Astrocyte (in vitro differentiated cells and primary cell): ENCODE measurements around the gene WFS1.

Source experiments
- EZH2 ChIP-seq: IDR thresholded peaks from 2 replicates; pipeline ENCODE4 v1.6.1; 2012; ENCODE audit warnings: mild to moderate bottlenecking, low read length, inconsistent platforms; ENCODE audit not compliant: insufficient read depth
- TF ChIP-seq, protein P1 (sequence below): IDR thresholded peaks from 2 replicates; pipeline ENCODE4 v1.5.1; 2011; ENCODE audit warnings: low read depth, mild to moderate bottlenecking, inconsistent platforms, low read length, moderate library complexity; ENCODE audit not compliant: insufficient read depth

DNA sequence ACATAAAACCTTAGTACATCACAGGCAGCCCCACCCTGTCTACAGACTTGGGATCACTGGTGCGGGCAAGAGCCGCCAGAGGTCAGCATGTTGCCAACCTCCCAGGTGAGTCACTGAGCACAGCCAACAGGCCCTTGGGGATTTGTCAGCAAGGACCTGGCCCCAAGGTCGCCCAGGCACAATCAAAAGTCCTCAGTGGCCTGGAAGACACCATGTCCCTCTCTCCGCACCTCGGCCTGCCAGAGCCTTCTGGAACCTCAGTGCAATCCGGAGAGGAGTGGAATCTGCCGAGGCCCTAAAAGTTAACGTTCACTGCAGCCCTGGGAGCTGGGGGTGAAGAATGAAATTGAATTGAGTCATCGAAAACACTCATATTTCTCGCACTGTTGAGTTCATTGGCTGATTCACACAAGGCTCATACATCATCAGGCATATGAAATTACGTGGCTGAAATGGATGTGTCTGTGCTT is 74.3 kb downstream of the WFS1 start:
- TF ChIP-seq, protein P1, sequence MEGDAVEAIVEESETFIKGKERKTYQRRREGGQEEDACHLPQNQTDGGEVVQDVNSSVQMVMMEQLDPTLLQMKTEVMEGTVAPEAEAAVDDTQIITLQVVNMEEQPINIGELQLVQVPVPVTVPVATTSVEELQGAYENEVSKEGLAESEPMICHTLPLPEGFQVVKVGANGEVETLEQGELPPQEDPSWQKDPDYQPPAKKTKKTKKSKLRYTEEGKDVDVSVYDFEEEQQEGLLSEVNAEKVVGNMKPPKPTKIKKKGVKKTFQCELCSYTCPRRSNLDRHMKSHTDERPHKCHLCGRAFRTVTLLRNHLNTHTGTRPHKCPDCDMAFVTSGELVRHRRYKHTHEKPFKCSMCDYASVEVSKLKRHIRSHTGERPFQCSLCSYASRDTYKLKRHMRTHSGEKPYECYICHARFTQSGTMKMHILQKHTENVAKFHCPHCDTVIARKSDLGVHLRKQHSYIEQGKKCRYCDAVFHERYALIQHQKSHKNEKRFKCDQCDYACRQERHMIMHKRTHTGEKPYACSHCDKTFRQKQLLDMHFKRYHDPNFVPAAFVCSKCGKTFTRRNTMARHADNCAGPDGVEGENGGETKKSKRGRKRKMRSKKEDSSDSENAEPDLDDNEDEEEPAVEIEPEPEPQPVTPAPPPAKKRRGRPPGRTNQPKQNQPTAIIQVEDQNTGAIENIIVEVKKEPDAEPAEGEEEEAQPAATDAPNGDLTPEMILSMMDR = no peak
- no peak for TF ChIP-seq EZH2
